GM20431 (cell line): ENCODE measurements around the gene CENPVL2.
"Not testable (repeated sequence)": the region's sequence is repeated elsewhere in the genome, so short reads cannot be mapped to it uniquely, and the experiment has no call there.

Experiments used
- in situ Hi-C: fragments of 300-500 bp; cut with MseI, MboI; formaldehyde crosslinking; loops from one replicate; pipeline ENCODE4 v1.15.0; 2020; ENCODE audit warnings: low sequenced_read_pairs; ENCODE audit not compliant: unreplicated experiment

CENPVL2 gene

DNA sequence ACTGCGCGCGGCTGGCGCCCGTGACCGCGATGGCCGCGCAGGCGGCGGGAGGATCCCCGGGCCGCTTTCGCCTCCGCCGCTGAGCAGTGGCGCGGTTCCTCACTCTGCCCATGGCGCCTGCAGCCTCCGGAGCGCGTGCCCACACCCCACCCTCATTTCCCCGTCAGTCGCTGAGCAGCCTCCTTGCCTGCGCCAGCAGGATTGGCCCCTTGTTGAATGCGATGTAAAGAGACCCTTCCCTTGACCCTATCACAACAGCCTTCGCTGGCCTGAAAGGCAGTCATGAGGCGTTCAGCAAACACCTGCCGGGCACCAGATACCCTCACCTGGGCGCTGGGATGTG, at the start of gene CENPVL2:
Gene CENPVL2, minus strand, starts transcription at position 112 of the 343 bp plus-strand sequence. Its CDS starts 0 bp downstream, at position 112.
- in situ Hi-C loops = not testable (repeated sequence)

- in situ Hi-C loops = no loop called here
Observed at GRCh38 chrX:51728202-51728601, 45.6 kb upstream of the CENPVL2 start.

DNA sequence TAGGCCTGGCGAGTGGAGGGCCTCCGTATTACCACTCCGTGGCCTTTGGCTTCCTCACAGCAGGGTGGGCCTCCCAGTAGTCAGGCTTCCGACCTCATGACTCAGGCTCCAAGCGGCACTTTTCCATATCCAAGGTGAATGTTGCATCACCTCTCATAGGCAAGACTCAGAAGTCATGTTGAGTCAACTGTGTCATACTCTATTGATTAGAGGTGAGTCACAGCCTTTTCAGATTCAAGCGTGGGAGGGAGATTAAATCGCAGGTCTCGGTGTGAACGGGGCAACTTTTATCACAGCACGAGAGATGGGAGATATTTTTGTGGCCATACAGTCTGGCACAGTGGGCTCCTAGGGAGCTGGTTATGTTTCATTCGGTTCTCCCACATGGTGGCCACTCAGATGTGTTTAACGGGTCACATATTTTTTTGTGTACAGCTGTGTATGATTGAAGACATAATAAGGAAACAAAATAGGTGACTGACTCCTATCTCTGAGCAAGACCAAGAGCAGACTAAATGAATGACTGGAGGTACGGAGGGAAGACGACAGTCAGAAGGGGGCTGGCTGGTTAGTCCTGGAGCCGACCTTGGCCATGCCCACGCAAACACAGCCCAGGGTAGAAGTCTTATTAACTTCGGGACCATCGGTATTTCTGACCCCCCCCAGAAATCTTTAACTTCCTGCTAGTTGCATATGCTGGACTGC, 30.5 kb upstream of the CENPVL2 start:
- in situ Hi-C loops = not testable (repeated sequence)

DNA sequence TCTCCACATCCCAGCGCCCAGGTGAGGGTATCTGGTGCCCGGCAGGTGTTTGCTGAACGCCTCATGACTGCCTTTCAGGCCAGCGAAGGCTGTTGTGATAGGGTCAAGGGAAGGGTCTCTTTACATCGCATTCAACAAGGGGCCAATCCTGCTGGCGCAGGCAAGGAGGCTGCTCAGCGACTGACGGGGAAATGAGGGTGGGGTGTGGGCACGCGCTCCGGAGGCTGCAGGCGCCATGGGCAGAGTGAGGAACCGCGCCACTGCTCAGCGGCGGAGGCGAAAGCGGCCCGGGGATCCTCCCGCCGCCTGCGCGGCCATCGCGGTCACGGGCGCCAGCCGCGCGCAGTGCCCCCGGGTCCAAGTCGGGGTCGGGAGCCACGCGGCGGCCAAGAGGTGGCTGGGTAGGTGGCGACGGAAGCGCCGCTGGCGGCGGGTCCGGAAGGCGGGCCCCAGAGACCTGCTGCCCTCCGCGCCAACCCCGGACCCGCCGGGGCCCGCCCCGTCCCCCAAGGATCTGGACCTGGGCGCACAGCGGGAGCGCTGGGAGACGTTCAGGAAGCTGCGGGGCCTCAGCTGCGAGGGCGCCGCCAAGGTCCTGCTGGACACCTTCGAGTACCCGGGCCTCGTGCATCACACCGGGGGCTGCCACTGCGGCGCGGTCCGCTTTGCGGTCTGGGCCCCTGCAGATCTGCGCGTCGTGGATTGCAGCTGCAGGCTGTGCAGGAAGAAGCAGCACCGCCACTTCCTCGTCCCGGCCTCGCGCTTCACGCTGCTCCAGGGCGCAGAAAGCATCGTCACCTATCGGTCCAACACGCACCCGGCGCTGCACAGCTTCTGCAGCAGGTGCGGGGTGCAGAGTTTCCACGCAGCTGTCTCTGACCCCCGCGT, 27.9 kb upstream of the CENPVL2 start, which contains the start of gene CENPVL1:
Gene CENPVL1, plus strand, starts transcription at position 236 of the 888 bp plus-strand sequence. Its CDS starts 0 bp downstream, at position 236.
- in situ Hi-C loops = not testable (repeated sequence)

DNA sequence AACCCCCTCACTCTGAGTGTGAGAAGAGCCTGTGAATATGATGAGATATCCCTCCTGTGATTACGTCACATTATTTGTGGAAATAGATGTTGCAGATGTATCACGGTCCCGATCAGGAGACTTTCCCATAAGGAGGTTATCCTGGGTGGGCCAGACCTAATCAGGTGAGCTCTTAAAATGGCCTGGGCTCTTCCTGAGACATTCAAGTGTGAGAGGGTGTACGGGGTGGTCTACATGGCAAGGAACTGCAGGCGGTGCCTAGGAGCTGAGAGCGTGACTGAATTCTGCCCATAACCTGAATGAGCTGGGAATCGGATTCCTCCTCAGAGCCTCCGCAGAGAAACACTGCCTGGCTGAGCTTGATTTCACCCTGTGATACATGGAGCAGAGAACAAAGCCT, 14.8 kb upstream of the CENPVL2 start:
- in situ Hi-C loops = no loop called here

GRCh38 chrX:51694254-51694653, 11.6 kb upstream of the CENPVL2 start:
- in situ Hi-C loops = no loop called here

- in situ Hi-C loops = not testable (repeated sequence)
Observed at GRCh38 chrX:51681808-51682719, 567 bp downstream of the CENPVL2 start.

DNA sequence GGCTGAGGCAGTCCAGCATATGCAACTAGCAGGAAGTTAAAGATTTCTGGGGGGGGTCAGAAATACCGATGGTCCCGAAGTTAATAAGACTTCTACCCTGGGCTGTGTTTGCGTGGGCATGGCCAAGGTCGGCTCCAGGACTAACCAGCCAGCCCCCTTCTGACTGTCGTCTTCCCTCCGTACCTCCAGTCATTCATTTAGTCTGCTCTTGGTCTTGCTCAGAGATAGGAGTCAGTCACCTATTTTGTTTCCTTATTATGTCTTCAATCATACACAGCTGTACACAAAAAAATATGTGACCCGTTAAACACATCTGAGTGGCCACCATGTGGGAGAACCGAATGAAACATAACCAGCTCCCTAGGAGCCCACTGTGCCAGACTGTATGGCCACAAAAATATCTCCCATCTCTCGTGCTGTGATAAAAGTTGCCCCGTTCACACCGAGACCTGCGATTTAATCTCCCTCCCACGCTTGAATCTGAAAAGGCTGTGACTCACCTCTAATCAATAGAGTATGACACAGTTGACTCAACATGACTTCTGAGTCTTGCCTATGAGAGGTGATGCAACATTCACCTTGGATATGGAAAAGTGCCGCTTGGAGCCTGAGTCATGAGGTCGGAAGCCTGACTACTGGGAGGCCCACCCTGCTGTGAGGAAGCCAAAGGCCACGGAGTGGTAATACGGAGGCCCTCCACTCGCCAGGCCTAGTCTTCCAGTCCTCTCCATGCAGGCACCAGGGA, 2.8 kb downstream of the CENPVL2 start:
- in situ Hi-C loops = not testable (repeated sequence)

DNA sequence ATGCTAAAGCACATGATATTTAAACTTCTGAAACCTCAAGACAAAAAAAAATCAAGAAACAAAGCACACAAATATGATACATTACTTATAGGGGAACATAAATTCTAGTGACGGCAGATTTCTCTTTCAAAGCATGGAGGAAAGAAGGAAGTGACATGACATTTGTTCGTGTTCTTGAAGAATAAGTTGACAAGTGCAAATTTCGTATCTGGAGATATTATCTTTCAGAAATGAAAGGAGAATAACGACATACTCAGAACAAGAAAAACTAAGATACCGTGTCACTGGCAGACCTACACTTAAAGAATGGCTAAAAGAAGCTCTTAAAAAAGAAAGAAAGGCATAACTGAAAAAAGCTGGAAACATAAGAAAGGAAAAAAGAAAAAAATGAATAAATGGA, 16.6 kb downstream of the CENPVL2 start:
- in situ Hi-C loops = no loop called here

DNA sequence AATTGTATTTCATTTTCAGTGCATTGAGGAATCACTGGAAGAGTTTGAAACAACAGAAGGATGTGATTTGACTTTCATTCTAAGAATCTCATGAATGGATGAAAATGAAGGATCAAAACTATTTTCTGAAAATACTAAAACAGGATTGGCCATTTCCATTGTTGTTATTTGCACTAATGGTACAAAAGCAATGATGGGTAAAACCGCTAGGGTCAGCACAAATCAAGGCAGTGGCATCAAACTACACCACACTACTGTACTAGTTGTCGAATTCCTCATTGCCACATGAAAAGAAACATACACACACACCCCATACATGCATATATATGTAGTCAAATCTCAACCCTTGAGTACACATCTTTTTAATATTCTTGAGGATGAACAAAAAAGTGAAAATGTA, 39.3 kb downstream of the CENPVL2 start:
- in situ Hi-C loops = no loop called here

- in situ Hi-C loops = no loop called here
Observed at GRCh38 chrX:51641421-51642021, 41.1 kb downstream of the CENPVL2 start.

- in situ Hi-C loops = not testable (repeated sequence)
Observed at GRCh38 chrX:51636511-51636910, 46.1 kb downstream of the CENPVL2 start.
